HepG2 (cell line): ENCODE data around the gene STX10. TPM values are rescaled to one million over a fixed set of nuclear protein-coding genes. Genes with fewer than 3 reads are reported as not detected.
A peak's percentile ranks its signal among the peaks of the same experiment; 100 is the strongest.

Source experiments
- AGO1 ChIP-seq: fragments of 200-400 bp; formaldehyde crosslinking; IDR thresholded peaks from 2 replicates; pipeline ENCODE4 v1.6.1; 2017; ENCODE audit warnings: mild to moderate bottlenecking, low read depth, low read length, moderate library complexity; ENCODE audit not compliant: poor library complexity, severe bottlenecking
- FOSL2 ChIP-seq: sonication (generic); formaldehyde crosslinking; IDR thresholded peaks from 2 replicates; pipeline ENCODE4 v1.4.0; 2020; ENCODE audit warnings: missing genetic modification reagents
- GABPA ChIP-seq, 2 experiments: IDR thresholded peaks; 2 replicates each; pipeline ENCODE4 v1.6.1; 2011 to 2016; ENCODE audit warnings: low read depth in 2 of 2, low read length in 1 of 2, missing biosample characterization in 1 of 2, missing genetic modification characterization in 1 of 2
- MXD4 ChIP-seq: IDR thresholded peaks from 2 replicates; pipeline ENCODE4 v1.6.1; 2016; ENCODE audit warnings: mild to moderate bottlenecking, missing biosample characterization, missing genetic modification reagents
- MYNN ChIP-seq: sonication (generic); formaldehyde crosslinking; IDR thresholded peaks from 2 replicates; pipeline ENCODE4 v1.4.0; 2020; ENCODE audit warnings: mild to moderate bottlenecking, low read depth, missing genetic modification reagents
- NFKBIZ ChIP-seq: IDR thresholded peaks from 2 replicates; pipeline ENCODE4 v1.6.1; 2018; ENCODE audit warnings: missing genetic modification reagents, missing compliant biosample characterization
- RBM22 ChIP-seq: fragments of 200-400 bp; formaldehyde crosslinking; optimal IDR thresholded peaks from 2 replicates; pipeline ENCODE3; 2017; ENCODE audit warnings: mild to moderate bottlenecking, low read length, moderate library complexity
- REPIN1 ChIP-seq: sonication (generic); formaldehyde crosslinking; IDR thresholded peaks from 2 replicates; pipeline ENCODE4 v1.8.0; 2022; ENCODE audit warnings: missing genetic modification reagents, low read depth, mild to moderate bottlenecking, borderline replicate concordance
- SMAD1 ChIP-seq: sonication (generic); formaldehyde crosslinking; IDR thresholded peaks from 2 replicates; pipeline ENCODE4 v1.4.0; 2020; ENCODE audit warnings: missing genetic modification reagents, low read depth, mild to moderate bottlenecking, borderline replicate concordance
- TARDBP ChIP-seq: sonication (generic); formaldehyde crosslinking; IDR thresholded peaks from 2 replicates; pipeline ENCODE4 v1.8.0; 2022; ENCODE audit warnings: mild to moderate bottlenecking, missing genetic modification reagents
- ZFP82 ChIP-seq: sonication (generic); formaldehyde crosslinking; IDR thresholded peaks from 2 replicates; pipeline ENCODE4 v1.5.1; 2020; ENCODE audit warnings: mild to moderate bottlenecking, missing genetic modification reagents, borderline replicate concordance
- ZFX ChIP-seq: sonication (generic); formaldehyde crosslinking; IDR thresholded peaks from 2 replicates; pipeline ENCODE4 v1.4.0; 2020; ENCODE audit warnings: mild to moderate bottlenecking, low read depth, missing genetic modification reagents, moderate library complexity
- ZNF577 ChIP-seq: sonication (generic); formaldehyde crosslinking; IDR thresholded peaks from 2 replicates; pipeline ENCODE4 v1.4.0; 2020; ENCODE audit warnings: mild to moderate bottlenecking, low read depth, missing genetic modification reagents, borderline replicate concordance
- ZSCAN22 ChIP-seq: sonication (generic); formaldehyde crosslinking; IDR thresholded peaks from 2 replicates; pipeline ENCODE4 v1.4.0; 2020; ENCODE audit warnings: mild to moderate bottlenecking, missing genetic modification reagents
- ZSCAN9 ChIP-seq: IDR thresholded peaks from 2 replicates; pipeline ENCODE4 v1.6.1; 2016; ENCODE audit warnings: borderline replicate concordance
- polyA plus RNA-seq, 8 experiments: library from polyadenylated mRNA; depleted of rRNA in 3 of 8; stranded (reverse) in 7 of 8; unstranded in 1 of 8; fragments of >200 nt; fragmentation: Illumina TruSeq in 4 of 8; extraction: Trizol in 4 of 8; gene quantifications; 2 replicates each; pipeline versions ENCODE4 v1.2.1 to v1.2.3, GENCODE V29; 2011 to 2016; ENCODE audit warnings: low read depth in 4 of 8, missing spikeins in 1 of 8, mixed read lengths in 1 of 8; ENCODE audit not compliant: insufficient read depth in 1 of 8
- total RNA-seq, 5 experiments: library from RNA; depleted of rRNA; stranded (reverse); fragments of >200 nt; fragmentation: Illumina TruSeq; extraction: Trizol; gene quantifications; 2 replicates each; pipeline ENCODE4 v1.2.3, GENCODE V29; 2016; ENCODE audit warnings: low read depth in 1 of 5
- TF ChIP-seq, protein P1 (sequence below): IDR thresholded peaks from 2 replicates; pipeline ENCODE4 v1.4.0; 2020; ENCODE audit warnings: mild to moderate bottlenecking, missing genetic modification reagents
- TF ChIP-seq, protein P2 (sequence below): IDR thresholded peaks from 2 replicates; pipeline ENCODE4 v1.6.1; 2018; ENCODE audit warnings: missing genetic modification reagents, mild to moderate bottlenecking, missing compliant biosample characterization
- TF ChIP-seq, protein P3 (sequence below): IDR thresholded peaks from 2 replicates; pipeline ENCODE4 v1.6.1; 2012; ENCODE audit warnings: inconsistent platforms
- TF ChIP-seq, protein P4 (sequence below): sonication (generic); formaldehyde crosslinking; IDR thresholded peaks from 2 replicates; pipeline ENCODE4 v1.8.0; 2022; ENCODE audit warnings: mild to moderate bottlenecking, missing genetic modification reagents, borderline replicate concordance
- TF ChIP-seq, protein P5 (sequence below): sonication (generic); formaldehyde crosslinking; IDR thresholded peaks from 2 replicates; pipeline ENCODE4 v1.5.1; 2020; ENCODE audit warnings: missing genetic modification reagents, mild to moderate bottlenecking, borderline replicate concordance

STX10 gene
- total and polyA plus RNA-seq, 2 of the 13 experiments (the other 11 are each of a cell fraction or from before 2014, with no cell fraction given), result 47.9 to 66.4 TPM

DNA sequence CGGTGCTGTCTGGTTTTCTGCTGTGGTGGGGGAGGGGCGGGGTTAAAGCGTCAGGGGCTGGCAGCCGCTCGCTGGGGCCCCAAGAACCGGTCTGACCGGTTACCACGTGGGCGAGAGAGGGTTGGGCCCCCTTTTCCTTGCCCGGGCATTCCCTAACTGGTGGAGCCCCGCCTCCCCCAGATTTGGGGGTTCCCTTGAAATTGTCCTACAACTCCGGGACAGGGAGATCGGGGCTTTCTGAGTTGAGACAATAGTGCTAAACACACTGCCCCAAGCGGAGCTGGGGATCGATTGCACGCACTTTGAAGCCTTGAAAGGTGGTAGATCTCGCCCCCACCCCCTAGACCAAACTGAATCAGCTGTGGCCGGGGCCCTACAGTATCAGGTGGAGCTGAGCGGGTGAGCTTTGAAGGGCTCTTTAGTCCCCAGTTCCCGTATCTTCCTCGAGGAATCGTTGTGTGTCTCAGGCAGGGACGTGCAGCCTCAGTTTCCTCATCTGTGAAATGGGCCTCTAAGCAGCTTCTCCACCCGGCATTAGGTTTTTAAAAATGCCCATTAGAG lies 4.8 kb upstream of the STX10 start (continued):
- TF ChIP-seq, protein P1, sequence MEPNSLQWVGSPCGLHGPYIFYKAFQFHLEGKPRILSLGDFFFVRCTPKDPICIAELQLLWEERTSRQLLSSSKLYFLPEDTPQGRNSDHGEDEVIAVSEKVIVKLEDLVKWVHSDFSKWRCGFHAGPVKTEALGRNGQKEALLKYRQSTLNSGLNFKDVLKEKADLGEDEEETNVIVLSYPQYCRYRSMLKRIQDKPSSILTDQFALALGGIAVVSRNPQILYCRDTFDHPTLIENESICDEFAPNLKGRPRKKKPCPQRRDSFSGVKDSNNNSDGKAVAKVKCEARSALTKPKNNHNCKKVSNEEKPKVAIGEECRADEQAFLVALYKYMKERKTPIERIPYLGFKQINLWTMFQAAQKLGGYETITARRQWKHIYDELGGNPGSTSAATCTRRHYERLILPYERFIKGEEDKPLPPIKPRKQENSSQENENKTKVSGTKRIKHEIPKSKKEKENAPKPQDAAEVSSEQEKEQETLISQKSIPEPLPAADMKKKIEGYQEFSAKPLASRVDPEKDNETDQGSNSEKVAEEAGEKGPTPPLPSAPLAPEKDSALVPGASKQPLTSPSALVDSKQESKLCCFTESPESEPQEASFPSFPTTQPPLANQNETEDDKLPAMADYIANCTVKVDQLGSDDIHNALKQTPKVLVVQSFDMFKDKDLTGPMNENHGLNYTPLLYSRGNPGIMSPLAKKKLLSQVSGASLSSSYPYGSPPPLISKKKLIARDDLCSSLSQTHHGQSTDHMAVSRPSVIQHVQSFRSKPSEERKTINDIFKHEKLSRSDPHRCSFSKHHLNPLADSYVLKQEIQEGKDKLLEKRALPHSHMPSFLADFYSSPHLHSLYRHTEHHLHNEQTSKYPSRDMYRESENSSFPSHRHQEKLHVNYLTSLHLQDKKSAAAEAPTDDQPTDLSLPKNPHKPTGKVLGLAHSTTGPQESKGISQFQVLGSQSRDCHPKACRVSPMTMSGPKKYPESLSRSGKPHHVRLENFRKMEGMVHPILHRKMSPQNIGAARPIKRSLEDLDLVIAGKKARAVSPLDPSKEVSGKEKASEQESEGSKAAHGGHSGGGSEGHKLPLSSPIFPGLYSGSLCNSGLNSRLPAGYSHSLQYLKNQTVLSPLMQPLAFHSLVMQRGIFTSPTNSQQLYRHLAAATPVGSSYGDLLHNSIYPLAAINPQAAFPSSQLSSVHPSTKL (CRISPR knock-in tag), result no peak
- TF ChIP-seq, protein P2, sequence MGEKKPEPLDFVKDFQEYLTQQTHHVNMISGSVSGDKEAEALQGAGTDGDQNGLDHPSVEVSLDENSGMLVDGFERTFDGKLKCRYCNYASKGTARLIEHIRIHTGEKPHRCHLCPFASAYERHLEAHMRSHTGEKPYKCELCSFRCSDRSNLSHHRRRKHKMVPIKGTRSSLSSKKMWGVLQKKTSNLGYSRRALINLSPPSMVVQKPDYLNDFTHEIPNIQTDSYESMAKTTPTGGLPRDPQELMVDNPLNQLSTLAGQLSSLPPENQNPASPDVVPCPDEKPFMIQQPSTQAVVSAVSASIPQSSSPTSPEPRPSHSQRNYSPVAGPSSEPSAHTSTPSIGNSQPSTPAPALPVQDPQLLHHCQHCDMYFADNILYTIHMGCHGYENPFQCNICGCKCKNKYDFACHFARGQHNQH, result 0 out of 2 replicates have a peak, but pooled peaks have one; percentile 16
- TF ChIP-seq ZFX (0 out of 2 replicates have a peak, but pooled peaks have one; percentile 28), ZNF577 (no peak), ZSCAN9 (CRISPR knock-in tag) (no peak), GABPA (IDR thresholded peaks at IDR 0.05; ENCODE audit: low read depth, low read length) (no peak), GABPA (CRISPR knock-in tag; IDR thresholded peaks at IDR 0.05; ENCODE audit: low read depth) (0 out of 2 replicates have a peak, but pooled peaks have one; percentile 4), REPIN1 (no peak), AGO1 (peak; percentile 36), NFKBIZ (CRISPR knock-in tag) (0 out of 2 replicates have a peak, but pooled peaks have one; percentile 48), ZSCAN22 (CRISPR knock-in tag) (no peak), MYNN (CRISPR knock-in tag) (no peak), ZFP82 (CRISPR knock-in tag) (0 out of 2 replicates have a peak, but pooled peaks have one; percentile 10), RBM22 (peak; percentile 77), SMAD1 (CRISPR knock-in tag) (0 out of 2 replicates have a peak, but pooled peaks have one; percentile 22), MXD4 (CRISPR knock-in tag) (0 out of 2 replicates have a peak, but pooled peaks have one; percentile 35), FOSL2 (CRISPR knock-in tag) (0 out of 2 replicates have a peak, but pooled peaks have one; percentile 6), TARDBP (CRISPR knock-in tag) (peak; percentile 11; the same call in 1 of the 2 replicates)
- TF ChIP-seq, protein P3, sequence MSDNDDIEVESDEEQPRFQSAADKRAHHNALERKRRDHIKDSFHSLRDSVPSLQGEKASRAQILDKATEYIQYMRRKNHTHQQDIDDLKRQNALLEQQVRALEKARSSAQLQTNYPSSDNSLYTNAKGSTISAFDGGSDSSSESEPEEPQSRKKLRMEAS, result peak; percentile 47; the same call in 1 of the 2 replicates
- TF ChIP-seq, protein P4, sequence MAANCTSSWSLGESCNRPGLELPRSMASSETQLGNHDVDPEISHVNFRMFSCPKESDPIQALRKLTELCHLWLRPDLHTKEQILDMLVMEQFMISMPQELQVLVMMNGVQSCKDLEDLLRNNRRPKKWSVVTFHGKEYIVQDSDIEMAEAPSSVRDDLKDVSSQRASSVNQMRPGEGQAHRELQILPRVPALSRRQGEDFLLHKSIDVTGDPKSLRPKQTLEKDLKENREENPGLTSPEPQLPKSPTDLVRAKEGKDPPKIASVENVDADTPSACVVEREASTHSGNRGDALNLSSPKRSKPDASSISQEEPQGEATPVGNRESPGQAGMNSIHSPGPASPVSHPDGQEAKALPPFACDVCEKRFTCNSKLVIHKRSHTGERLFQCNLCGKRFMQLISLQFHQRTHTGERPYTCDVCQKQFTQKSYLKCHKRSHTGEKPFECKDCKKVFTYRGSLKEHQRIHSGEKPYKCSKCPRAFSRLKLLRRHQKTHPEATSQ (CRISPR knock-in tag), result 0 out of 2 replicates have a peak, but pooled peaks have one; percentile 39
- TF ChIP-seq, protein P5, sequence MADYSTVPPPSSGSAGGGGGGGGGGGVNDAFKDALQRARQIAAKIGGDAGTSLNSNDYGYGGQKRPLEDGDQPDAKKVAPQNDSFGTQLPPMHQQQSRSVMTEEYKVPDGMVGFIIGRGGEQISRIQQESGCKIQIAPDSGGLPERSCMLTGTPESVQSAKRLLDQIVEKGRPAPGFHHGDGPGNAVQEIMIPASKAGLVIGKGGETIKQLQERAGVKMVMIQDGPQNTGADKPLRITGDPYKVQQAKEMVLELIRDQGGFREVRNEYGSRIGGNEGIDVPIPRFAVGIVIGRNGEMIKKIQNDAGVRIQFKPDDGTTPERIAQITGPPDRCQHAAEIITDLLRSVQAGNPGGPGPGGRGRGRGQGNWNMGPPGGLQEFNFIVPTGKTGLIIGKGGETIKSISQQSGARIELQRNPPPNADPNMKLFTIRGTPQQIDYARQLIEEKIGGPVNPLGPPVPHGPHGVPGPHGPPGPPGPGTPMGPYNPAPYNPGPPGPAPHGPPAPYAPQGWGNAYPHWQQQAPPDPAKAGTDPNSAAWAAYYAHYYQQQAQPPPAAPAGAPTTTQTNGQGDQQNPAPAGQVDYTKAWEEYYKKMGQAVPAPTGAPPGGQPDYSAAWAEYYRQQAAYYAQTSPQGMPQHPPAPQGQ (CRISPR knock-in tag), result no peak
